NCI-H2196 (cell line): ENCODE results near the gene DTWD2.
A peak's percentile ranks its signal among the peaks of the same experiment; 100 is the strongest.
"Not testable (repeated sequence)": the region's sequence is repeated elsewhere in the genome, so short reads cannot be mapped to it uniquely, and the experiment has no call there.

ENCODE experiments used
- DNase-seq: peaks from one replicate; lab custom pipeline; 2025; ENCODE audit not compliant: unreplicated experiment; lab: John Stamatoyannopoulos, UW

The DTWD2 gene

GRCh38 chr5:118998861-118999260 is 10.5 kb upstream of the DTWD2 start:
- not testable (repeated sequence) for DNase-seq

GRCh38 chr5:118996098-118996497 is 7.8 kb upstream of the DTWD2 start:
- no peak for DNase-seq

GRCh38 chr5:118994595-118994994 is 6.2 kb upstream of the DTWD2 start:
- DNase-seq = no peak

- DNase-seq = not testable (repeated sequence)
Observed at GRCh38 chr5:118993118-118993517, 4.8 kb upstream of the DTWD2 start.

GRCh38 chr5:118992055-118992454 is 3.7 kb upstream of the DTWD2 start:
- not testable (repeated sequence) for DNase-seq

- DNase-seq = no peak
Observed at GRCh38 chr5:118990582-118990981, 2.2 kb upstream of the DTWD2 start.

GRCh38 chr5:118989816-118990215 is 1.5 kb upstream of the DTWD2 start:
- DNase-seq = no peak

GRCh38 chr5:118988866-118989180 is 476 bp upstream of the DTWD2 start:
- DNase-seq = no peak

- no peak for DNase-seq
Observed at GRCh38 chr5:118984602-118985001, 3.7 kb downstream of the DTWD2 start.

GRCh38 chr5:118981783-118982182 is 6.6 kb downstream of the DTWD2 start:
- DNase-seq = no peak

GRCh38 chr5:118980438-118980837 is 7.9 kb downstream of the DTWD2 start:
- DNase-seq = no peak

- DNase-seq = no peak
Observed at GRCh38 chr5:118980017-118980416, 8.3 kb downstream of the DTWD2 start.

GRCh38 chr5:118973779-118974445 is 14.4 kb downstream of the DTWD2 start:
- DNase-seq = not testable (repeated sequence)

- DNase-seq = no peak
Observed at GRCh38 chr5:118968925-118969375, 19.4 kb downstream of the DTWD2 start.

- DNase-seq = no peak
Observed at GRCh38 chr5:118968406-118968911, 19.9 kb downstream of the DTWD2 start.

- no peak for DNase-seq
Observed at GRCh38 chr5:118967059-118967508, 21.3 kb downstream of the DTWD2 start.

- no peak for DNase-seq
Observed at GRCh38 chr5:118965890-118966289, 22.5 kb downstream of the DTWD2 start.

- DNase-seq = not testable (repeated sequence)
Observed at GRCh38 chr5:118964970-118965369, 23.4 kb downstream of the DTWD2 start.

GRCh38 chr5:118964388-118964787 is 24.0 kb downstream of the DTWD2 start:
- not testable (repeated sequence) for DNase-seq

GRCh38 chr5:118963169-118963568 is 25.2 kb downstream of the DTWD2 start:
- DNase-seq = no peak

GRCh38 chr5:118960557-118960956 is 27.8 kb downstream of the DTWD2 start:
- no peak for DNase-seq

GRCh38 chr5:118956727-118957126 is 31.6 kb downstream of the DTWD2 start:
- DNase-seq = peak; percentile 1

GRCh38 chr5:118953652-118954005 is 34.7 kb downstream of the DTWD2 start:
- no peak for DNase-seq
